ENCODE results near the gene SAC3D1.

DNA sequence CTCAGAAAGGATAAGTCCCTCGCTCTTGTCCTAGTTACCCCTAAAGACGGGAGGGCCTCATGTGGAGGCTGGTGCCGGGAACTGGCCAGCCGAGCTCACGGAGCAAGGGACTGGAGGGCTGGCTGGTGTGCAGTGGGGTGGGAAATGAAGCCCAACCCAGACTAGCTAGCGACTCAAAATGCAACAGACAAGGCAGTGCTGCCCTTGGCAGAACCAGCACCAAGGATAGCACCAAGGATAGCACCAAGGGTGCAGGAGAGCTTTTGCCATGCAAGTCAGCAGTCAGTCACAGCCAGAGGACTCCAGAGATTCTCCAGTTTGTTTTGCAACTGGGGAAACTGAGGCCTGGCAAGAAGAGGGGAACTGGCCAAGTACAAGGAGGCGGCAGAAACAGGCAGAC lies 37.7 kb upstream of the SAC3D1 start:
- TF ChIP-seq GATA3 (IDR thresholded peaks at IDR 0.05; ENCODE audit: low read depth, low read length): no peak
- TF ChIP-seq GATA2 (IDR thresholded peaks at IDR 0.05; ENCODE audit: low read depth, low read length): no peak

Measured in SH-SY5Y (cell line).